Common myeloid progenitor, CD34-positive (primary cell): Measurements from ENCODE around the gene RXRG. TPM values are rescaled to one million over a fixed set of nuclear protein-coding genes. Genes with fewer than 3 reads are reported as not detected.

Source experiments
- CTCF ChIA-PET: fragments of 350-600 bp; sonication (Branson Sonifier 250); formaldehyde crosslinking; loops from one replicate; lab custom pipeline; 2021; ENCODE audit warnings: antibody characterized with exemption; lab: Charles Lee
- POLR2A ChIA-PET: fragments of 350-600 bp; sonication (Branson Sonifier 250); formaldehyde crosslinking; loops from one replicate; lab custom pipeline; 2021; ENCODE audit warnings: antibody characterized with exemption; lab: Charles Lee
- DNase-seq, 3 donors: peaks; one replicate each; pipeline versions ENCODE4 v3.0.0 to v3.0.0-alpha.2; 2013
- H3K27ac ChIP-seq, 2 experiments: 1 replicate in 1 of 2; 2 replicates in 1 of 2; pipeline ENCODE4 v1.7.0; 2013; ENCODE audit warnings: inconsistent platforms in 2 of 2, low read length in 2 of 2, mild to moderate bottlenecking in 2 of 2, low read depth in 1 of 2, moderate library complexity in 1 of 2; ENCODE audit not compliant: severe bottlenecking in 2 of 2, insufficient read depth in 1 of 2, poor library complexity in 1 of 2
- H3K27me3 ChIP-seq, 5 experiments: replicated peaks in 2 of 5; 1 replicate in 3 of 5; 2 replicates in 2 of 5; pipeline versions ENCODE4 v1.6.1 to v1.7.0; 2013; ENCODE audit warnings: low read length in 4 of 5, mild to moderate bottlenecking in 2 of 5, moderate library complexity in 2 of 5, inconsistent platforms in 1 of 5; ENCODE audit not compliant: insufficient read depth in 5 of 5, control insufficient read depth in 4 of 5
- H3K36me3 ChIP-seq, 4 experiments: 1 replicate in 2 of 4; 2 replicates in 2 of 4; pipeline versions ENCODE4 v1.6.1 to v1.7.0; 2013; ENCODE audit warnings: low read length in 3 of 4, control low read depth in 1 of 4, mild to moderate bottlenecking in 1 of 4; ENCODE audit not compliant: control insufficient read depth in 4 of 4, insufficient read depth in 4 of 4
- H3K4me1 ChIP-seq, 4 experiments: 1 replicate in 3 of 4; 2 replicates in 1 of 4; pipeline versions ENCODE4 v1.6.1 to v1.7.1; 2013; ENCODE audit warnings: low read length in 3 of 4, mild to moderate bottlenecking in 3 of 4, control low read depth in 1 of 4, inconsistent platforms in 1 of 4, moderate library complexity in 1 of 4; ENCODE audit not compliant: control insufficient read depth in 4 of 4, insufficient read depth in 4 of 4; ENCODE audit errors: control extremely low read depth in 1 of 4
- H3K4me3 ChIP-seq, 7 experiments: 1 replicate in 4 of 7; 2 replicates in 3 of 7; pipeline versions ENCODE4 v1.5.1 to v1.7.0; 2013; ENCODE audit warnings: mild to moderate bottlenecking in 7 of 7, low read length in 6 of 7, moderate library complexity in 6 of 7, inconsistent platforms in 2 of 7, low read depth in 2 of 7, control low read depth in 1 of 7; ENCODE audit not compliant: insufficient read depth in 4 of 7, control insufficient read depth in 1 of 7; ENCODE audit errors: extremely low read depth in 1 of 7
- H3K9me3 ChIP-seq, 5 experiments: 1 replicate in 4 of 5; 2 replicates in 1 of 5; pipeline versions ENCODE4 v1.6.1 to v1.7.1; 2013; ENCODE audit warnings: low read length in 4 of 5, mild to moderate bottlenecking in 2 of 5, inconsistent platforms in 1 of 5, low read depth in 1 of 5, moderate library complexity in 1 of 5; ENCODE audit not compliant: control insufficient read depth in 4 of 5, insufficient read depth in 2 of 5; ENCODE audit errors: control extremely low read depth in 1 of 5
- WGBS: methylation state at CpG from one replicate; pipeline ENCODE4 v1.1.5; 2013; ENCODE audit not compliant: insufficient coverage; 5-methylcytosine and 5-hydroxymethylcytosine counted together
- polyA plus RNA-seq: library from polyadenylated mRNA; unstranded; fragments of 120-200 nt; gene quantifications from one replicate; pipeline ENCODE4 v1.2.1, GENCODE V29; 2013

Gene RXRG
- polyA plus RNA-seq = 0.05 TPM

DNA sequence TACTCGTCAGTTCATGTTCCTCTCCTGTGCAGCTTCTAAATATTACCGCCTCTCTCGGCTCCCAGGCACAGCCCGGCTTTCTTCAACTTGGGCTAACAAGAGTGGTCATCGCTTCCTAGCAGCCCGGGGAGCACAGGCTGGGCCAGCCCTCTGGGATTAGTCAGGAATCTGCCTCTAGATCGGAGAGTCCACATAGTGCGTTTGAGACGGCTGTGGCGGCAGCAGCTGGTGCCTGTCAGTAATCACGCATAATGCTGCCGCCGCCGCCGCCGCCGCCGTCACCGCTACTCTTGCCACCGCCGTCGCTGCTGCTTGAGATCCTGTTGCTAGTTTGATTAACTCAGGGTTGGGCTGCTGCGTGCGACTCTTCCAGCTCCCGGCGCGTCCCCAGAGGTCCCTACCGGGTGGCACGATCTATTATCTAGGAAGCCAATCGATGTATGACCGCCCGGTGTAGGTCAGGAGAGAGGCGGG is at the start of gene RXRG:
Gene RXRG, minus strand, starts transcription at position 230 of the 474 bp plus-strand sequence. CDS start 233 bp downstream, outside the sequence.
- WGBS = 0% methylated on average over 29 of the region's 33 CpGs
- Histone ChIP-seq H3K36me3 (no peaks in the 10 kb centered on the region), H3K9me3 (no peaks in the 10 kb centered on the region), H3K27me3 (peaks cover 32 to 73% (median 47%) of the 10 kb centered on the region in 5 experiments), H3K4me3 (peak within 1 kb of the TSS in 3 of 7 experiments; percentile 20 to 62 (median 38)), H3K4me1 (peaks cover 0 to 19% (median 2%) of the 10 kb centered on the region in 4 experiments), H3K27ac (no peak within 1 kb of the TSS)
- DNase-seq = peak; percentile 11 to 72 (median 50)
- ChIA-PET CTCF (interaction anchor here (0.6 to 1.6 kb wide), 2 partner anchors 13 to 385 kb away, joined by 3 read pairs; no protein-coding TSS in a partner anchor), POLR2A (no interaction called here)

DNA sequence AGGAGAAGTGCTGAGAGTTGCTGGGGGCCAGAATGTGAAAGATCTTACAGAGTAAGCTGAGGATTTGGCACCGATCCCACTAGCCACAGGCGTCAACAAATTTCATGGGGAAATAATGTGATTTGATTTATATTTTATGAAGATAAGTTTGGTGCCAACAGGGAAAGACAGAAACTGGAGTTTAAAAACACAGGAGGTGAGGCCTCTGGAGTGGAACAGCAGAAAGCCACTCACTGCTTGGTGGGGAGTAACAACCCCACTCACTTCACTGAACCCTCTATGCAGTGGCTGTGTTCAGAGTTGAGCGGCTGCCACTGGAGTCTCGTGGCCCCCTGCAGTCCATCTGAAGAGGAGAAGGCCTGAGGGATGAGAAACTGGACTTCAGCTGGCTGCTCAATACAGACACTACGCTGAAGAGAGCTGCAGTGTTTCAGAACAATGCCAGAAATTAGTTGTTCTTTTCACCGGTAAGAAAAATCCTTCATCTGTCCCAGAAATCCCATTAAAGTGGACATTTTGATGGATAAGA is 48.0 kb upstream of the RXRG start:
- Histone ChIP-seq H3K27ac (no peak overlapping the region), H3K27me3 (peaks cover 0 to 22% (median 0%) of the 10 kb centered on the region in 5 experiments), H3K36me3 (no peaks in the 10 kb centered on the region), H3K4me3 (no peak overlapping the region), H3K4me1 (no peaks in the 10 kb centered on the region), H3K9me3 (no peaks in the 10 kb centered on the region)
- ChIA-PET CTCF (no interaction called here), POLR2A (no interaction called here)
- no peak for DNase-seq
- 92% methylated on average over 5 of the region's 6 CpGs for WGBS

DNA sequence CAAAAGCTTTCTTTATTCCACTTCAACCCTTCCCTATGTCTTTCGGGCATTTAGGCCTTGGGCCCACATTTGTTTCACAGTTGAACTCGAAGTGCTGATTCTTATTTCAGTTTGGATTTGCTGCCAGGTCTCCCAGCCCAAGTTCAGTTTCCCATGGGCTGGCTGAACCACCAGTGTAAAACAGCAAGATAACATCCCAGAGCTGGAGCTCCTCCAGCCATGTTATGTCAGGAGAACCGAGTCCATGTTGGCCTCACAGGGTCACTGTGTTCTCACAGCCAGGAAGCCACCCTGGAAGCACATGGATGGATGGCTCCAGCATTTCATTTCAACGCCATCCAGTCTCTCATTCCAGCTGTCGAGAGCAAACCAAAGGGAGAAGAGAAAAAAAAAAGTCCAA is 45.2 kb upstream of the RXRG start:
- Histone ChIP-seq H3K4me1 (no peaks in the 10 kb centered on the region), H3K9me3 (no peaks in the 10 kb centered on the region), H3K4me3 (no peak overlapping the region), H3K27ac (no peak overlapping the region), H3K27me3 (peaks cover 0 to 15% (median 5%) of the 10 kb centered on the region in 5 experiments), H3K36me3 (no peaks in the 10 kb centered on the region)
- CTCF ChIA-PET = no interaction called here
- POLR2A ChIA-PET = no interaction called here
- 85% methylated on average over 3 of the region's 5 CpGs for WGBS
- no peak for DNase-seq

- Histone ChIP-seq H3K36me3 (no peaks in the 10 kb centered on the region), H3K4me1 (no peaks in the 10 kb centered on the region), H3K4me3 (no peak overlapping the region), H3K9me3 (no peaks in the 10 kb centered on the region), H3K27me3 (peaks cover 0 to 11% (median 5%) of the 10 kb centered on the region in 5 experiments), H3K27ac (no peak overlapping the region)
- DNase-seq = no peak
- POLR2A ChIA-PET = no interaction called here
- 67% methylated on average over 1 of the region's 1 CpG for WGBS
- CTCF ChIA-PET = no interaction called here
These were observed 43.0 kb upstream of the RXRG start for GRCh38 chr1:165487921-165488320.

DNA sequence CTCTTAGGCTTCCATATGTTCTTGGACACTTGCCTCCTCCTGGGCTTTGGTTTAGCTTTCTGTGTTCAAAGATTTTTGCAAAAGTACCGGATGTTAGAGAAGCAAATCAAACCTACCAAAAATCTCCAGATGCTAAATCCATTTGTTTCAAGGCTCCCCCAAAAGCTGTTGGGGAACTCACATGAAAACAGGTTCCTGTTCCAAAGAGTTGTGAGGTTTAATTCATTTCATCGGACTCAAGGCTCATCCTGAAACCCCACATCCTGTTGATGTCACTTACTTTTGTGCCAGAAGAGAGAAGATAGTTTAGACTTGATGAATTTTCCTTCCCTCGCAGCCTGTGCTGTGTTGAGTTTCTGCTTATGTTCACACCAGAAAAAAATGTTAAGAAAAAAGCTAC is 41.7 kb upstream of the RXRG start:
- no peak overlapping the region for H3K4me3 ChIP-seq
- WGBS = 70% methylated on average over 2 of the region's 3 CpGs
- H3K4me1 ChIP-seq = no peaks in the 10 kb centered on the region
- DNase-seq = no peak
- H3K9me3 ChIP-seq = no peaks in the 10 kb centered on the region
- no peak overlapping the region for H3K27ac ChIP-seq
- H3K27me3 ChIP-seq = peaks cover 0 to 9% (median 2%) of the 10 kb centered on the region in 5 experiments
- POLR2A ChIA-PET = interaction anchor here (0.9 kb wide), 1 partner anchor 15 kb away, joined by 3 read pairs; no protein-coding TSS in a partner anchor
- no peaks in the 10 kb centered on the region for H3K36me3 ChIP-seq
- CTCF ChIA-PET = no interaction called here

- Histone ChIP-seq H3K4me1 (no peaks in the 10 kb centered on the region), H3K4me3 (no peak overlapping the region), H3K36me3 (no peaks in the 10 kb centered on the region), H3K27ac (no peak overlapping the region), H3K27me3 (peaks cover 0 to 9% (median 2%) of the 10 kb centered on the region in 5 experiments), H3K9me3 (no peaks in the 10 kb centered on the region)
- WGBS = 84% methylated on average over 5 of the region's 5 CpGs
- no peak for DNase-seq
- CTCF ChIA-PET = no interaction called here
- POLR2A ChIA-PET = no interaction called here
These were observed 40.8 kb upstream of the RXRG start for GRCh38 chr1:165485716-165486115.

GRCh38 chr1:165484532-165484931 is 39.6 kb upstream of the RXRG start:
- no peak overlapping the region for H3K27ac ChIP-seq
- CTCF ChIA-PET = no interaction called here
- POLR2A ChIA-PET = no interaction called here
- no peak for DNase-seq
- no peaks in the 10 kb centered on the region for H3K9me3 ChIP-seq
- WGBS = 100% methylated on average over 1 of the region's 1 CpG
- peaks cover 0 to 9% (median 2%) of the 10 kb centered on the region in 5 experiments for H3K27me3 ChIP-seq
- no peaks in the 10 kb centered on the region for H3K4me1 ChIP-seq
- no peak overlapping the region for H3K4me3 ChIP-seq
- no peaks in the 10 kb centered on the region for H3K36me3 ChIP-seq
